Superior temporal gyrus (tissue), 1 donor: ENCODE measurements around the gene CPEB3.

Experiments
- DNase-seq: peaks from one replicate; pipeline ENCODE4 v3.0.0-alpha.2; 2016; ENCODE audit errors: extremely low spot score

CPEB3 gene

DNA sequence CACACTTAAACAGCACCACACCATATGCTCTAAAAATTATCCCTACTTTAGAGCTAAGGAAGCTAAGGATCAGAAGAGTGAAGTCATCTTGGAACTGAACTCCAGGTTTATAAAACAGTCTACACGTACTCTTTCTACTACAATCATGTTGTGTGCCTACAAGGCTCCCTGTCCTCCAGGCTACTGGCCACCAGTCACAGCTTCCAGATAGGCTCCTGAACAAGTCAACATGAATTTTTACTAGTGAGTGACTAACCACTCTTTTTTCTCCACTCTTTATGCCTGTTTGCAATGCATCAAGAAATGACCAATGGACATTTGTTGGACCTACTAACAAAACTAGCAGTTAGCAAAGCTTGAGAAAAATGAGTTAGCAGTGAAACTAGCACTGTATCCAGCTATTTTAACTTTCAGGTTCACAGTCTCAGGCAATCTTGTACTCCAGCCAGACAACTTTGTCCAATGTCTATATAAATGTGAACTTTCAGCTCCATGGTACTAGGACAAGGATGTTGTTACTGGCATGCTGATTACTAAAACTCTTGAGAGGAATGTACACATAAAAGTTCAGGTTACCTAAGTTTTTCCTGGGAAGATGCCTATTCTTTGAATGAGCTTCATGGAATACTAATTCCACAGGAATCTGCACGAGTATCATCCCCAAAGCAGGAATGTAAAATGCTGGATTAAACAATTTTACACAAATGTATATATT, 187.3 kb downstream of the CPEB3 start:
- no peak for DNase-seq

DNA sequence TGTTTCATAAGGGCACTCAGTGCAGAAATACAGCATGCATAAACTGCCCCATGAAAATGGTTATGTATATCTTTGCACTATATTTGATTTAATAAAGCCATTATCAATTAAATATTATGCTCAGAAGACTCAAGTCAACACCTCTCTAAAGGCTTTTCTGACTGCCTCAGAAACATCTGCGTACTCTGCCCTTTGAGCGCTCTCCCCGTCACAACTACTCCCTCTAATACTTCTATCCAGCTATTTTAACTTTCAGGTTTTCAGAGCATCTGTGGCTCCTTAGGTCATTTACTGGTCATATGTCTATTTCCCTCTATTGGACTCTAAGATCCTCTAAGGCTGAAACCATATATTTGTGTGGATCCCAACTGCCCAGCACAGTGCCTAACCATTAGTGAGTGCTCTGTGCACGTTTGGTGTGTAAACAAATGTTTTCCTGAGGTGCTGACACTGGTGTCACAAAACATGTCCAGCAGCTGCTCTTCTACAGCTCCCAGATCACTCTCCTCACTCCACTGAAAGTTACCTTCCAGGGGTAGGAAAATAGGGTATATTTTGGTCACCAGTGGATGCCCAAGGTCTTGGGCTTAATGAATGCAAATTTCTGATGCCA, 188.2 kb downstream of the CPEB3 start:
- no peak for DNase-seq

GRCh38 chr10:92094960-92095359, 195.9 kb downstream of the CPEB3 start:
- no peak for DNase-seq

DNA sequence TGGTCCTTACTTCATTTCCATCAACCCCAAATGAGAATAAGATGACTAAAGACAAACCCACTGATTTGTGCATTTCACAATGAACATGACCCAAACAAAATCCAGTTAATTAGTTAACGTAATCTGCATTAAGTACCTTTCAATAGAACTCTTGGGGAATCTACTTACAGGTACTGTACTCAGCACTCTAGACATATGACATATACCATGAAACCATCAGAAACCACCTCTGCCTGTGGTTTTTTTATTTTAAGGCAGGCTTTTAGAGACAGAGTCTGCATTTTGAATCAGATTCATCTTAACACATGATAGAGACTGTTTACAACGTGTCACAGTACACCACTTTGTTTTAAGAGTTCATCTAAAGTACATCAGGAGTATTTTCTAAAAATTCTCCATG, 198.9 kb downstream of the CPEB3 start:
- no peak for DNase-seq

GRCh38 chr10:92087750-92088395, 203.0 kb downstream of the CPEB3 start:
- DNase-seq: peak; percentile 85

DNA sequence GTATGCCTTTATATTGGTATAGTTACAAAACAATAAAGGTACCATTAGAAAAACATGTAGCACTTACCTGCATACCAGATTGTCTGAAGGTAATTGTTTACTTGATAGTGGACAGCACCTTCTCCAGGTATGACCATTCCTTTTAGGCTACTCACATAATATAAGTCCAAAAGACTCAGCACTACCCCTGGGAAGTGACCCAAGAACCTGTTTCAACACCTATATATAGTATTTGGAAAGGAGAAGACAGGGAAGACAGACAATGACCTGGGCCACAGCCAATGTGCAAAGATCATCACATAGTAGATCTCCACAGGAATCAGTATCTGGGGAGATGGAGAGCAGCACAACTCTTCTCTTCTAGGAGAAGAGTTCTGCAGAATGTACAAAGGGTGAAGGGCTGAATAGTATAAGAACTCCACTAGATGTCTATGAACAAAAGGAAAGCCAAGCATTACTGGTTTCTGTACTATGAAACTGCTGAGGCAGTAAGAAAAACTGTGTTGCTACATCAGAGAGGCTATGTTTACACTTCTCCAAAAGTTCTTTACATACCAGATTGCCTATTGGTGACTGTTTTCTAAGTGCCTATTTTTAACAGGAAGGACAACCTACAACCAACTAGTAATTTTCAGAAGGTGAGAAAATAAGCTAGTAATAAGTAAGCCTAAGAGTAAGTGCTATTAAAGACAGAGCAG, 208.1 kb downstream of the CPEB3 start:
- no peak for DNase-seq

GRCh38 chr10:92081641-92082040, 209.2 kb downstream of the CPEB3 start:
- DNase-seq: no peak

DNA sequence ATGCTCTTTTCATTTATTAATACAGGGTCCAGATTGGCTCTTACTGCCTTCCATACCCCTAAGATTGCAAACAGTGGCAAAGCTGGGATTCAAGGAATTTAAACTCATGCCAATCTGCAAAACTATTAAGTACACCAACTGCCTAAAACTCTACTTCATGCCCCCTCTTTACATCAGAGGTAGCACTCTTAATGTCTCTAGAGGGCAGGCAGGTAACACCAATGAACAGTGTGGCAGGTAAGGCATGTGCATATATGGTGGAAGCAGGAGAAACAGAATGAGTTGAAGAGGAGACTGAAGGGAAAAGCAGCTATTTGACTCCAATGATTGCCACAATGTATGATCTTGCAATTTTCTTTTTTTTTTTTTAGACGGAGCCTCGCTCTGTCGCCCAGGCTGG, 210.6 kb downstream of the CPEB3 start:
- no peak for DNase-seq

- DNase-seq: no peak
These were observed 211.9 kb downstream of the CPEB3 start for GRCh38 chr10:92079003-92079402.

DNA sequence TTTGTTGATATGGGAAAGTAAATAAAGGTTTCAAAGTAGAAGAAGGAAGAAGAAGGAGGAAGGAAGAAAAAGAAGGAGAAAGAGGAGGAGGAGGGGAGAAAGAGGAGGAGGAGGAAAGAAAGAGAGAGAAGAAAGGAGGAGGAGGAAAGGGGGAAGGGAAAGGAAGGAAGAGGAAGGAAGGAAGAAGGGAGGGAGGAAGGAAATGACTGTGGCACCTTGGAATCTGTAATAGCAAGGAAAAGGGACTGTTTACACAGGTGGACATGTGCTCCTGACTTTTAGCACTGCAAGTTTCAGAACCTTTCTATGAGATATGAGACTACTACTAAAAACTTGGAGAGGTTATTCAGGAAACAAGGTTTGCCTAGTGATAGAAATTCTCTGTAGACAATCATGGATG, 214.2 kb downstream of the CPEB3 start:
- no peak for DNase-seq

DNA sequence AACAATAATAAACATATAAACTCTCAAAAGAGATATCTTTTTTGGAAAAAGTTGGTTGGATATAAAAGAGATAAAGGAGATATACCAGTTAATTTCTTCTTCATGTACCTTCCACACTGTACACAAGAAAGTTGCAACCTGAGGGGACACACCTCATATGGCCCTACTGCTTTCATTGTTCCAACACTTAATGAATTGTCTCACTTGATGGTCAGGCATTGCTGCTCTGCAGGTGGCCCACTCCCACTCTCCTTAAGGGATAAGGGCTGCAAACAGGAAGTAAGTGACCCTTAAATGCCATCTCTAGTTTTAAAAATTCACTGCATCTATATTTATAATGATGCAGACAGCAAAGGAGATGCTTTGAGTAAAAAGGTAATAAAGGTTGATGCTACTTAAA, 215.0 kb downstream of the CPEB3 start:
- DNase-seq: no peak

DNA sequence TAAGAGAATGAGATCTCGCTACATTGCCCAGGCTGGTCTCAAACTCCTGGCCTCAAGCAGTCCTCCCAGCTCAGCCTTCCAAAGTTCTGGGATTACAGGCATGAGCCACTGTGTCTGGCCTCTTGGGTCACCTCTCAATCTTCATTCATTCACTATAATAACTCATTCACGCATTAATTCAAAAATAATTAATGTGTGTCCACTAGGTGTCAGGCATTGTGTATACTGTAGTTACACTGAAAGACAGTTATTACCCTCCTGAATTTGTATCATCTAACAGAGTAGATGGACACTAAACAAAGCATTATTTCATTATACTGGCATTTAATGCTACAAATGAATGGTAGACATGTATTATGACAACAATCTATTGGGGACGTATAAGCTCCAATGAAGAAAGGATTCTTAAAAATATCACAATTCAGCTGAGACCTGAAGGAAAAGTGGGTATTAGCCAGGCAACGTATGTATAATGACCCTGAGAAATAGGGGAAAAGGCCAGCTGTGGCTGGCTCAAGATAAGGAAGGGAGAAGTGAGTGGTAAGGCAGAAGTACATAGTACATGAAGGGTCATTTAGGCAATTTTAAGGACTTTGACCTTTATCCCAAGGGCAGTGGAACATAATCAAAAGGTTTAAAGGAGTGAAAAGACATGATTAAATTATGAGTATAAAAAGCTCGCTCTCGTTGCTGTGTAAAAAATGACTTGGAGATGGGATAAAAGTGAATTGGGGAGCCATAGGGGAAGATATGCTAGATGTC, 216.6 kb downstream of the CPEB3 start:
- DNase-seq: no peak

- no peak for DNase-seq
These were observed 222.0 kb downstream of the CPEB3 start for GRCh38 chr10:92068900-92069299.

GRCh38 chr10:92066386-92066785, 224.5 kb downstream of the CPEB3 start:
- no peak for DNase-seq

DNA sequence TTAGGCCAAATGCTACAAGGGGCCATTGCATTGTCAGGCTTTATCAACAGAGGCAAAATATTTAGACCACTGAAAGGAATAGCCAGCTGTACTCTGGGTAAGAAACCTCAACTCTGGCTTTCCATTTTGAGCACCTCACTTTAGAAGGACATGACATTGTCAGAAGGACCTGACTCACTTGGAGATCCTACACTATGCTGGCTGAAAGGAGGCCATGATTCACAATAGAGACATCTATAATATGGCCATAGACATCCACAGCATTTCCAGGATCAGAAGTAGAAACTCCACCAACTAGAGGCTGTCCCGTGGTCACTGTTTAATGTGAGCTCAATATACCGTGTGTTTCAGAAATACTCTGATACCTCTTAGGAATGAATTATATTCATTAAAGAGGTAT, 226.4 kb downstream of the CPEB3 start:
- DNase-seq: no peak

GRCh38 chr10:92062273-92062672, 228.6 kb downstream of the CPEB3 start:
- no peak for DNase-seq

- no peak for DNase-seq
These were observed 236.1 kb downstream of the CPEB3 start for GRCh38 chr10:92054807-92055206.

GRCh38 chr10:92052741-92053140, 238.1 kb downstream of the CPEB3 start:
- no peak for DNase-seq

- no peak for DNase-seq
These were observed 238.8 kb downstream of the CPEB3 start for GRCh38 chr10:92052088-92052487.

DNA sequence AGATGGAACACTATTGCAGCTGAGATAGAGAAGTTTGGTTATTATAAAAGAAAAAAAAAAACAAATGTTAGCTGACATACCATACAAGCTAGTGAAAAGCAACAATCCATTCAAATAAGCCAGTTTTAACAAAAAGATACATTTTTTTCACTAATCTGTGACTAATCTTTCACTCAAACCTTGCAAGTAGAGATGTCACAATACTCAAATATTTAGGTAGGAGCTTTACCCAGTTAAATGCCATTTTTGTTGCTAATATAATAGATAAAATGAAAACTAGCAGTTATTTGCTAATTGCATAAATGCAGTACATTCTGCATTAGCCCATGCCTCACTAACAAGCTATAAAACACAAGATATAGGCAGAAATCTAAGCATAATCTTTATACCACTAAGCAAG, 243.7 kb downstream of the CPEB3 start:
- no peak for DNase-seq

DNA sequence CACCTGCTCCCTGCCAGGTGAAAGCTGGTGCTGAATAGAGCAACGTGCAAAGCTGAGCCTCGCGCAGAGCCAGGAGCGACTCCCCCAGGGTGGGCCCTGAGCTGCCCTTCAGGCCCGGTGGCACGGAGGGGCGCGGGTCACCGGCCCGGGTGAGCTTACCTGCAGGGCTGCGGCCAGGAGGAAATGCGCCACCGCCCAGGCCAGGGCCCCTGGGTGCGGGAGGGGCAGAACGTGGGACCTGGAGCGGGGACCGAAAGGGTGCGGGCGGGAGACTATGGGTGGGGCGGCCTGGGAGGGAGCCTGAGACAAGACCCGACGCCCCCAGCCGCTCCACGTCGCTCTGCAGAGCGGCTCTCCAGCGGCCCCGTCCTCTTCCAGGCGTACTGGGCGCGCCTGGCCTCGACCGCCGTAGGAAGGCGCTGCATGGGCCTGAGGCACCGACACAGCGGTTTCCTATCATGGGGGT, 245.2 kb downstream of the CPEB3 start:
- no peak for DNase-seq

DNA sequence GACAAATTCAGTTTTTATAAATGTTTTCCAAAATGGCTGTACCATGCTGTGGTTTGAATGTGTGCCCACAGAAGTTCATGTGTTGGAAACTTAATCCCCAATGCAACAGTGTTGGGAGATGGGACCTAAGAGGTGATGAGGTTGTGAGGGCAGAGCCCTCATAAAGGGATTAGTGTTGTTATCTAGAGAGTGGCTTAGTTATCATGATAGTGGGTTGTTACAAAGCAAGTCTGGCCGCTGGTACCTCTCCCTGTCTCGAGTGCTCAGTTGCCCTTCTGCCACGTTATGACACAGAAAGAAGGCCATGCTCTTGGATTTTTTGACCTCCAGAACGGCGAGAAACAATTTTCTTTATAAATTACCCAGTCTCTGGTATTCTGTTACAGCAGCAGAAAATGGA, 248.3 kb downstream of the CPEB3 start:
- DNase-seq: no peak
